ENCODE results near the gene BIRC2. TPM values are rescaled to one million over a fixed set of nuclear protein-coding genes. Genes with fewer than 3 reads are reported as not detected.

Gene BIRC2
- total and polyA plus RNA-seq, 9 of the 15 experiments (the other 6 are each of a cell fraction or from before 2014, with no cell fraction given), result 14.3 to 45.9 (median 20.7) TPM

- no peak for TF ChIP-seq ZNF282 (CRISPR knock-in tag; IDR thresholded peaks at IDR 0.05)
- TF ChIP-seq SMAD4 (CRISPR knock-in tag; conservative IDR thresholded peaks at IDR 0.05), result peak; percentile 96
- peak; percentile 94 for TF ChIP-seq TCF3 (CRISPR knock-in tag; IDR thresholded peaks at IDR 0.05)
- TF ChIP-seq DMBX1 (CRISPR knock-in tag; IDR thresholded peaks at IDR 0.05; ENCODE audit: borderline replicate concordance), result peak; percentile 82
- no peak for TF ChIP-seq MXD1 (CRISPR knock-in tag; IDR thresholded peaks at IDR 0.05; ENCODE audit: borderline replicate concordance, poor library complexity, severe bottlenecking)
- no peak for TF ChIP-seq HMGXB4 (CRISPR knock-in tag; IDR thresholded peaks at IDR 0.05)
- no peak for TF ChIP-seq GTF2B (IDR thresholded peaks at IDR 0.05; ENCODE audit: extremely low read depth, insufficient read length)
- TF ChIP-seq ZNF695 (CRISPR knock-in tag; IDR thresholded peaks at IDR 0.05), result no peak
- TF ChIP-seq ZNF778 (CRISPR knock-in tag; IDR thresholded peaks at IDR 0.05), result no peak
- no peak for TF ChIP-seq ZNF140 (CRISPR knock-in tag; IDR thresholded peaks at IDR 0.05)
- TF ChIP-seq CBFA2T2 (conservative IDR thresholded peaks at IDR 0.05), result peak; percentile 98
- TF ChIP-seq PHF20 (IDR thresholded peaks at IDR 0.05; ENCODE audit: partially characterized antibody), result no peak
- TF ChIP-seq, protein P1, sequence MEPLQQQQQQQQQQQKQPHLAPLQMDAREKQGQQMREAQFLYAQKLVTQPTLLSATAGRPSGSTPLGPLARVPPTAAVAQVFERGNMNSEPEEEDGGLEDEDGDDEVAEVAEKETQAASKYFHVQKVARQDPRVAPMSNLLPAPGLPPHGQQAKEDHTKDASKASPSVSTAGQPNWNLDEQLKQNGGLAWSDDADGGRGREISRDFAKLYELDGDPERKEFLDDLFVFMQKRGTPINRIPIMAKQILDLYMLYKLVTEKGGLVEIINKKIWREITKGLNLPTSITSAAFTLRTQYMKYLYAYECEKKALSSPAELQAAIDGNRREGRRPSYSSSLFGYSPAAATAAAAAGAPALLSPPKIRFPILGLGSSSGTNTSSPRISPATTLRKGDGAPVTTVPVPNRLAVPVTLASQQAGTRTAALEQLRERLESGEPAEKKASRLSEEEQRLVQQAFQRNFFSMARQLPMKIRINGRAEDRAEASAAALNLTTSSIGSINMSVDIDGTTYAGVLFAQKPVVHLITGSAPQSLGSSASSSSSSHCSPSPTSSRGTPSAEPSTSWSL (CRISPR knock-in tag; IDR thresholded peaks at IDR 0.05; ENCODE audit: borderline replicate concordance), result no peak
- peak; percentile 97 for TF ChIP-seq SOX6 (IDR thresholded peaks at IDR 0.05)
- TF ChIP-seq, protein P2, sequence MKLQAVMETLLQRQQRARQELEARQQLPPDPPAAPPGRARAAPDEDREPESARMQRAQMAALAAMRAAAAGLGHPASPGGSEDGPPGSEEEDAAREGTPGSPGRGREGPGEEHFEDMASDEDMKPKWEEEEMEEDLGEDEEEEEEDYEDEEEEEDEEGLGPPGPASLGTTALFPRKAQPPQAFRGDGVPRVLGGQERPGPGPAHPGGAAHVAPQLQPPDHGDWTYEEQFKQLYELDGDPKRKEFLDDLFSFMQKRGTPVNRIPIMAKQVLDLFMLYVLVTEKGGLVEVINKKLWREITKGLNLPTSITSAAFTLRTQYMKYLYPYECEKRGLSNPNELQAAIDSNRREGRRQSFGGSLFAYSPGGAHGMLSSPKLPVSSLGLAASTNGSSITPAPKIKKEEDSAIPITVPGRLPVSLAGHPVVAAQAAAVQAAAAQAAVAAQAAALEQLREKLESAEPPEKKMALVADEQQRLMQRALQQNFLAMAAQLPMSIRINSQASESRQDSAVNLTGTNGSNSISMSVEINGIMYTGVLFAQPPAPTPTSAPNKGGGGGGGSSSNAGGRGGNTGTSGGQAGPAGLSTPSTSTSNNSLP (IDR thresholded peaks at IDR 0.05; ENCODE audit: borderline replicate concordance, low read depth, low read length), result no peak
- 0 out of 2 replicates have a peak, but pooled peaks have one; percentile 55 for TF ChIP-seq ZKSCAN1 (IDR thresholded peaks at IDR 0.05; ENCODE audit: low read depth, low read length)
- no peak for TF ChIP-seq MCM3 (IDR thresholded peaks at IDR 0.05)
- TF ChIP-seq SMARCC2 (IDR thresholded peaks at IDR 0.05; ENCODE audit: low read depth), result peak; percentile 97
- TF ChIP-seq ZNF76 (CRISPR knock-in tag; IDR thresholded peaks at IDR 0.05; ENCODE audit: borderline replicate concordance), result 0 out of 2 replicates have a peak, but pooled peaks have one; percentile 61
- TF ChIP-seq ZFX (CRISPR knock-in tag; IDR thresholded peaks at IDR 0.05), result no peak
- TF ChIP-seq BRD4 (IDR thresholded peaks at IDR 0.05), result no peak
- peak; percentile 50; the same call in 1 of the 2 replicates for TF ChIP-seq CREM (IDR thresholded peaks at IDR 0.05; ENCODE audit: low read depth)
- no peak for TF ChIP-seq KDM5B (IDR thresholded peaks at IDR 0.05; ENCODE audit: insufficient replicate concordance, low read depth, low read length)
- no peak for TF ChIP-seq ZNF324 (CRISPR knock-in tag; IDR thresholded peaks at IDR 0.05)
Measured at GRCh38 chr11:102341844-102342318, 5.1 kb upstream of the BIRC2 start (continued).

All from K562 (cell line).